Right atrium auricular region (tissue), 2 donors: Measurements from ENCODE around the gene ACP1. TPM values are rescaled to one million over a fixed set of nuclear protein-coding genes. Genes with fewer than 3 reads are reported as not detected.

Source experiments
- DNase-seq: peaks from one replicate; pipeline ENCODE4 v3.0.0-alpha.2; 2019; ENCODE audit warnings: low spot score
- H3K27ac ChIP-seq, 2 donors: fragments of 200-600 bp; sonication (generic); 1 replicate in 1 of 2; 2 replicates in 1 of 2; pipeline ENCODE4 v1.5.1; 2016 to 2019
- H3K27me3 ChIP-seq, 2 donors: fragments of 200-600 bp; sonication (generic); one replicate each; pipeline versions ENCODE4 v1.5.1 to v1.6.0; 2017 to 2019
- H3K36me3 ChIP-seq: fragments of 200-600 bp; sonication (generic); one replicate; pipeline ENCODE4 v1.5.1; 2016
- H3K4me1 ChIP-seq, 2 donors: fragments of 200-600 bp; sonication (generic); one replicate each; pipeline versions ENCODE4 v1.5.1 to v1.6.0; 2017 to 2019
- H3K4me3 ChIP-seq, 2 donors: fragments of 200-600 bp; sonication (generic); 1 replicate in 1 of 2; 2 replicates in 1 of 2; pipeline ENCODE4 v1.5.1; 2017 to 2019; ENCODE audit warnings: mild to moderate bottlenecking in 1 of 2, moderate library complexity in 1 of 2
- H3K9me3 ChIP-seq, 2 donors: fragments of 200-600 bp; sonication (generic); one replicate each; pipeline ENCODE4 v1.5.1; 2019
- total RNA-seq, 2 donors: library from RNA; depleted of rRNA; stranded (reverse); fragments of >200 nt; gene quantifications; one replicate each; pipeline ENCODE4 v1.1.0, GENCODE V29; 2016
- TF ChIP-seq, protein P1 (sequence below), 2 donors: fragments of 200-600 bp; sonication (generic); IDR thresholded peaks; one replicate each; pipeline ENCODE4 v1.5.1; 2019; ENCODE audit warnings: antibody characterized with exemption in 2 of 2

Gene ACP1
- total RNA-seq, 2 donors from 2014 or later, result 46.2 to 59.5 TPM

DNA sequence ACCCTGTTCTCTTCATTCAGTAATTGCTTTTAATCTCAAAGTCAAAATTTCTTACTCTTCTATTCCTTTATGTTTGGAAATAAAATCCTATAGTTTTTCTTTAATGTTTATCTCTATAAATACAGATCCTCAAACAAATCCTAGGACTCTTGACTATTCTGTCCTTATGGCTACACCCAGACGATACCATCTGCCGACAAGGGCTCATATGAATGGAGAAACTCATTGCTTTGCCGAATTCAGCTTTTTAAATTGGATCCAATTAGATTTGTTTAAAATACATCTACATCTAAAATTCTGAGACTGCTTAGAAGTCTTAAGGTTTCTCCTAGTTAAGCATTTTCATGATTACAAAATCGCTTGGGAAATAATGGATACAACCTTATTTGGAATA lies 14.2 kb downstream of the ACP1 start:
- Histone ChIP-seq H3K4me1 (no peaks in the 10 kb centered on the region), H3K4me3 (no peak overlapping the region), H3K27me3 (no peaks in the 10 kb centered on the region), H3K27ac (no peak overlapping the region), H3K9me3 (no peaks in the 10 kb centered on the region), H3K36me3 (peaks cover 47% of the 10 kb centered on the region)
- TF ChIP-seq, protein P1, sequence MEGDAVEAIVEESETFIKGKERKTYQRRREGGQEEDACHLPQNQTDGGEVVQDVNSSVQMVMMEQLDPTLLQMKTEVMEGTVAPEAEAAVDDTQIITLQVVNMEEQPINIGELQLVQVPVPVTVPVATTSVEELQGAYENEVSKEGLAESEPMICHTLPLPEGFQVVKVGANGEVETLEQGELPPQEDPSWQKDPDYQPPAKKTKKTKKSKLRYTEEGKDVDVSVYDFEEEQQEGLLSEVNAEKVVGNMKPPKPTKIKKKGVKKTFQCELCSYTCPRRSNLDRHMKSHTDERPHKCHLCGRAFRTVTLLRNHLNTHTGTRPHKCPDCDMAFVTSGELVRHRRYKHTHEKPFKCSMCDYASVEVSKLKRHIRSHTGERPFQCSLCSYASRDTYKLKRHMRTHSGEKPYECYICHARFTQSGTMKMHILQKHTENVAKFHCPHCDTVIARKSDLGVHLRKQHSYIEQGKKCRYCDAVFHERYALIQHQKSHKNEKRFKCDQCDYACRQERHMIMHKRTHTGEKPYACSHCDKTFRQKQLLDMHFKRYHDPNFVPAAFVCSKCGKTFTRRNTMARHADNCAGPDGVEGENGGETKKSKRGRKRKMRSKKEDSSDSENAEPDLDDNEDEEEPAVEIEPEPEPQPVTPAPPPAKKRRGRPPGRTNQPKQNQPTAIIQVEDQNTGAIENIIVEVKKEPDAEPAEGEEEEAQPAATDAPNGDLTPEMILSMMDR (IDR thresholded peaks at IDR 0.05), result no peak
- DNase-seq, result no peak

DNA sequence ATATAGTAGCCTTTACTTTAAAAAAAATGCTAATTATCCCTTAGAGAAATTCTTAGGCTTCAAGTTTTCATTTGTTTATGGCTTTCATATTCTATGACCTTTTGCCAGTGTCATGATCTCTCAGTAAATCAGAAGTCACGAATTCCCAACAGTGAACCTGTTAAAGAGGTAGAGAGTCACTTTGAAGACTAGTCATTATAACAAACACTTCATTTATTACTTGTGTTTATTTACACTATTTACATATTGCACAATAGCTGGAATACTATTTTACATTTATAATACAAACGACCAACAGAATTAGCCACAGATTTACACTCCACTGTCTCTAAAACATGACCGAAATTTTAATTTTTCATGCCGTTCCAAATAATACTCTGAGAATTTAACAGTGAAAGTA lies 14.6 kb downstream of the ACP1 start:
- no peak for DNase-seq
- Histone ChIP-seq H3K27ac (no peak overlapping the region), H3K4me1 (no peaks in the 10 kb centered on the region), H3K27me3 (no peaks in the 10 kb centered on the region), H3K36me3 (peaks cover 45% of the 10 kb centered on the region), H3K9me3 (no peaks in the 10 kb centered on the region), H3K4me3 (no peak overlapping the region)
- TF ChIP-seq, protein P1 (IDR thresholded peaks at IDR 0.05), result no peak

DNA sequence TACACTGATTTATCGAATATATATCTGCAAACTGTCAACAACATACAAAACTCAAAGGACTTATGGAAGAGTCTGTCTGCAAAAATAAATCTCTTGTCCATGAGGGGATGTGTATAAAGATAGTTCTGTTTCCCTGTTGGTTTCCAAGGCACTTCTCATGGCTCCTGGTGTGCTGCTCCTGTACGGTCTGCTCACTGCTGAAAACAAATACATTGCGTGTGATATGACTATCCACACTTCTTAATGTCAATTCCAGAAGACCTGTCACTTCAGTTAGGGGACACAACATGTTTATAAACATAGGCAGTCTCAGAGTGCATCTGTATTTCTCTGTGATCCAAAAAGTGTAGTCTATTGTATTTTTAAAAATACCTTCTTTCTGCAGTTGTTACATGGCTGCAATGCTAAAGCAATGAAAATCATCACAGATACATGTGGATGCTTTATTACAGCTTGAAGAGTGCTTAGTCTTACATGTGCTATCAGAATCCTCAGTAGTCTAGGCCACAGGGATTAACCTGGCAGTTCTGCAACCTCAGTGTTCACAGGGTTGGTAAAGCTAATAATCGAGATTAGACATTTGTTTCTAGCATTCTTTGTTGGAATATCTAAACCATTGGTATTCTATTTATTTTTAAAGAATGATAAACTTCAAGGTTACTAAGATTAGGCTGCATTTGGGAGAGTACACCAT lies 15.4 kb downstream of the ACP1 start:
- Histone ChIP-seq H3K36me3 (peaks cover 45% of the 10 kb centered on the region), H3K27ac (peak overlapping the region in 1 of 2 donors; percentile 0), H3K4me3 (no peak overlapping the region), H3K27me3 (no peaks in the 10 kb centered on the region), H3K9me3 (no peaks in the 10 kb centered on the region), H3K4me1 (no peaks in the 10 kb centered on the region)
- no peak for DNase-seq
- TF ChIP-seq, protein P1 (IDR thresholded peaks at IDR 0.05), result no peak

DNA sequence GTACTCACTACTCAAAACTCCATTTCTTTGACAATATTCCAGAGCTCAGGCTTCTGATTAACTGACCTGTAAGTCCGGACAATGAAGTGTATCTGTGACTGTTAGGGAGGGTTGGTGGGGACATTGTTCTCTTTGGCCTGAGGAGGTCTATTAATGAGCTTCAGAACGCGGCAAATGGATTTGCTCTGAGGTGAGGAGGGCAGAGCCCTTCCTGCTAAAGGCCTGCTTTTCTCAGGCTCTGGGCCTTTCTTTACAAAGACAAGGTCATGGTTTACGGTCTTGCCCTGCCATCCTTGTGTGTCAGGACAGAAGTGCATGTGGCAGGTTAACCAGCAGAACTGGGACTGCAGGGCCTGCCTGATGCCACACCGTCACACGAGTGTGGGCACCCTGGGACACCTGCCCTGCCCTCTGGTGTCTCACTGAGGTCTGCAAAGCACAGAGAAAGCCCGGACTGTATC lies 15.9 kb downstream of the ACP1 start:
- DNase-seq, result no peak
- peak overlapping the region in 1 of 2 donors; percentile 0 for H3K27ac ChIP-seq
- no peaks in the 10 kb centered on the region for H3K4me1 ChIP-seq
- peaks cover 45% of the 10 kb centered on the region for H3K36me3 ChIP-seq
- H3K27me3 ChIP-seq, result no peaks in the 10 kb centered on the region
- no peaks in the 10 kb centered on the region for H3K9me3 ChIP-seq
- H3K4me3 ChIP-seq, result no peak overlapping the region
- TF ChIP-seq, protein P1 (IDR thresholded peaks at IDR 0.05), result no peak

DNA sequence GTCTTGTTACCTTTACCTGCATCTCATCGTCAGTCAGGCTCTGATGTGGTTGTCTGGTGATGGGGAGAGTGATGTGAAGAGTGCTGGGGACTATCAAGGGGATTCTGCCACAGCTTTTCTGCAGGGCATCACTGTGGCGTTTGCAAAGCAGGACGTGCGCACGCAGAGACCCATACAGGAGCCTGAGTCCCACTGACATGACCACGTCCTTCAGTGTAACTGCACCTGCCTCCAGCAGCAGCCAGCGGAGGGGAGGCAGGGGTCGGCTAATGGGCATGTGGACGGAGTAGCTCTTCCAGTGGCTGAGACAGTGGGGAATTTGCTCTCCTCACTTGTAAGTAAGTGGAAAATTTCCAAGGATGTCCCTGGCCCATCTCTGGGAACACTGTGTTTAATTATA lies 16.6 kb downstream of the ACP1 start:
- peaks cover 45% of the 10 kb centered on the region for H3K36me3 ChIP-seq
- no peak overlapping the region for H3K27ac ChIP-seq
- H3K4me3 ChIP-seq, result no peak overlapping the region
- H3K4me1 ChIP-seq, result no peaks in the 10 kb centered on the region
- TF ChIP-seq, protein P1 (IDR thresholded peaks at IDR 0.05), result no peak
- H3K27me3 ChIP-seq, result no peaks in the 10 kb centered on the region
- no peak for DNase-seq
- H3K9me3 ChIP-seq, result no peaks in the 10 kb centered on the region
